Right atrium auricular region (tissue), 2 donors: ENCODE data around the gene TMEM178B. TPM values are rescaled to one million over a fixed set of nuclear protein-coding genes. Genes with fewer than 3 reads are reported as not detected.

Source experiments
- DNase-seq: peaks from one replicate; pipeline ENCODE4 v3.0.0-alpha.2; 2019; ENCODE audit warnings: low spot score
- H3K27ac ChIP-seq, 2 donors: fragments of 200-600 bp; sonication (generic); 1 replicate in 1 of 2; 2 replicates in 1 of 2; pipeline ENCODE4 v1.5.1; 2016 to 2019
- H3K27me3 ChIP-seq, 2 donors: fragments of 200-600 bp; sonication (generic); one replicate each; pipeline versions ENCODE4 v1.5.1 to v1.6.0; 2017 to 2019
- H3K36me3 ChIP-seq: fragments of 200-600 bp; sonication (generic); one replicate; pipeline ENCODE4 v1.5.1; 2016
- H3K4me1 ChIP-seq, 2 donors: fragments of 200-600 bp; sonication (generic); one replicate each; pipeline versions ENCODE4 v1.5.1 to v1.6.0; 2017 to 2019
- H3K4me3 ChIP-seq, 2 donors: fragments of 200-600 bp; sonication (generic); 1 replicate in 1 of 2; 2 replicates in 1 of 2; pipeline ENCODE4 v1.5.1; 2017 to 2019; ENCODE audit warnings: mild to moderate bottlenecking in 1 of 2, moderate library complexity in 1 of 2
- H3K9me3 ChIP-seq, 2 donors: fragments of 200-600 bp; sonication (generic); one replicate each; pipeline ENCODE4 v1.5.1; 2019
- CTCF ChIP-seq, 2 donors: fragments of 200-600 bp; sonication (generic); IDR thresholded peaks; one replicate each; pipeline ENCODE4 v1.5.1; 2019; ENCODE audit warnings: antibody characterized with exemption in 2 of 2
- total RNA-seq, 2 donors: library from RNA; depleted of rRNA; stranded (reverse); fragments of >200 nt; gene quantifications; one replicate each; pipeline ENCODE4 v1.1.0, GENCODE V29; 2016

Gene TMEM178B
- total RNA-seq, 2 donors from 2014 or later, result 15.8 to 48.7 TPM

DNA sequence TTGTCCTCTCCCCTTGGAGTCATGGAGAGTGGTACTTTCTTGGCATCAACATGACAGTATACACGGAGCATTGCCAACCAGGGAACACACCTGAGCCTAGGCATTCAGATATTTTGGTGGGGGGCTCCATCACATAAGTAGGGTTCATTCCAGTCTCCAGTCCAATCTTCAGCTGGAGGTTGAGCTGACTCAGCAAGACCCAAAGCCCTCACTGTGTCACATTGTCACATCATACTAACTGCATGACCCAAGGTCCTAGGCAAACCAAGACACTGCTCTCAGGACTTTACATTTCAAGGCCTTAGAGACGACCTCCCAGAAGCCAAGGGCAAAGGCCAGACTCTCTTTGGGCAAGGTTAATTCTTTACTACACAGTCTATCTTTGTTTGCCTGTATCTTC, 190.1 kb downstream of the TMEM178B start:
- no peaks in the 10 kb centered on the region for H3K36me3 ChIP-seq
- no peak for TF ChIP-seq CTCF (IDR thresholded peaks at IDR 0.05)
- DNase-seq, result no peak
- H3K4me1 ChIP-seq, result no peaks in the 10 kb centered on the region
- H3K27me3 ChIP-seq, result no peaks in the 10 kb centered on the region
- peaks cover 0 to 4% of the 10 kb centered on the region in 2 donors for H3K9me3 ChIP-seq
- no peak overlapping the region for H3K4me3 ChIP-seq
- no peak overlapping the region for H3K27ac ChIP-seq

DNA sequence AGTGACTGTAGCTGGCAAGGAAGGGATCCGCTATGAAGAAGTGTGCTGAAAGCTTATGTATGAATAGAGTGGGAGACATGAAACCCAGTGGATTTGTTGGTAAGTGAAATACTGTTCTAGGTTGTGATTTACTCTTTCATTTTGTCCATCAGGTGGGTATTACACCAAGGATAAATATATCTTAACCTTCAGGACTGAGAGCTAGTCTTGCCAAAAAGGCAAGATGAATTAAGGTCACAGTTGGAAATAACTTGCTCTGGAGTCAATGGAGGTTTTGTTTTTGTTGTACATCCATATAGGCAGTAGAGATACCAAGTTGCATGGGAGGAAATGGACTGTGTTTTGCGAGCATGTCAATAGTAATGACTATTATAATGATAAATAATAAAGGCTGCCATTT, 190.6 kb downstream of the TMEM178B start:
- H3K4me3 ChIP-seq, result no peak overlapping the region
- no peaks in the 10 kb centered on the region for H3K36me3 ChIP-seq
- H3K27ac ChIP-seq, result no peak overlapping the region
- no peaks in the 10 kb centered on the region for H3K9me3 ChIP-seq
- H3K27me3 ChIP-seq, result no peaks in the 10 kb centered on the region
- no peaks in the 10 kb centered on the region for H3K4me1 ChIP-seq
- no peak for TF ChIP-seq CTCF (IDR thresholded peaks at IDR 0.05)
- DNase-seq, result no peak

DNA sequence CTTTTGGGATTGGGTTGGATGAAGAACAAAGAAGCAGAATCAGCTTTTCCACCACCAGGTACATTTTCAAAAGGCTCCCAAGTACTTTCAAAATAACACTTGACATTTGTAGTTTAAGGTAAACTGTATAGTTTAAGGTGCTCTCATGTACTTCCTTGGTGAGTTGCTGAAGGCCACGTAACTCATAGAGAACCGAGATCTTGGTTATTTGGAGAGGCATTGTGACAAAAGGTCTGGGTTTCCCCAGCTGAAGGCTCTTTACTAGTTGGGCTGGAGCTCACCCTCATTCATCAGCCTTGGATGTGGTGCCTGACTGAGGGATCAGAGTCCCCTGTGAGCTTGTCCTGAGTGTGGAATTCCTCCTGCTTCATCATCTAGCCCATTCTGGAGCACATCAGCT, 191.8 kb downstream of the TMEM178B start:
- Histone ChIP-seq H3K27me3 (no peaks in the 10 kb centered on the region), H3K36me3 (no peaks in the 10 kb centered on the region), H3K4me1 (no peaks in the 10 kb centered on the region), H3K27ac (no peak overlapping the region), H3K4me3 (no peak overlapping the region), H3K9me3 (no peaks in the 10 kb centered on the region)
- no peak for TF ChIP-seq CTCF (IDR thresholded peaks at IDR 0.05)
- DNase-seq, result no peak

- Histone ChIP-seq H3K27ac (no peak overlapping the region), H3K36me3 (no peaks in the 10 kb centered on the region), H3K4me3 (no peak overlapping the region), H3K4me1 (no peaks in the 10 kb centered on the region), H3K9me3 (no peaks in the 10 kb centered on the region), H3K27me3 (no peaks in the 10 kb centered on the region)
- DNase-seq, result no peak
- no peak for TF ChIP-seq CTCF (IDR thresholded peaks at IDR 0.05)
Observed at GRCh38 chr7:141268614-141269013, 194.8 kb downstream of the TMEM178B start.

GRCh38 chr7:141271451-141271850, 197.6 kb downstream of the TMEM178B start:
- no peak for TF ChIP-seq CTCF (IDR thresholded peaks at IDR 0.05)
- Histone ChIP-seq H3K27me3 (no peaks in the 10 kb centered on the region), H3K27ac (no peak overlapping the region), H3K36me3 (no peaks in the 10 kb centered on the region), H3K4me1 (no peaks in the 10 kb centered on the region), H3K9me3 (no peaks in the 10 kb centered on the region), H3K4me3 (no peak overlapping the region)
- DNase-seq, result no peak

GRCh38 chr7:141272417-141272816, 198.6 kb downstream of the TMEM178B start:
- no peak overlapping the region for H3K4me3 ChIP-seq
- no peaks in the 10 kb centered on the region for H3K4me1 ChIP-seq
- peak in 1 of 2 donors; percentile 33 for TF ChIP-seq CTCF (IDR thresholded peaks at IDR 0.05)
- no peaks in the 10 kb centered on the region for H3K9me3 ChIP-seq
- no peak for DNase-seq
- H3K27me3 ChIP-seq, result no peaks in the 10 kb centered on the region
- H3K27ac ChIP-seq, result no peak overlapping the region
- H3K36me3 ChIP-seq, result no peaks in the 10 kb centered on the region
